Smooth muscle cell (in vitro differentiated cells): ENCODE results near the gene CC2D1B. TPM values are rescaled to one million over a fixed set of nuclear protein-coding genes. Genes with fewer than 3 reads are reported as not detected.

Experiments used
- DNase-seq: peaks from one replicate; lab custom pipeline; 2025; ENCODE audit not compliant: unreplicated experiment; lab: John Stamatoyannopoulos, UW
- H2AFZ ChIP-seq: fragments of 200-600 bp; sonication (generic); 2 replicates; pipeline ENCODE4 v1.6.0; 2016; ENCODE audit warnings: antibody characterized with exemption, low read depth, mild to moderate bottlenecking
- H3F3A ChIP-seq: fragments of 200-600 bp; sonication (generic); 2 replicates; pipeline ENCODE4 v1.6.0; 2017; ENCODE audit warnings: antibody characterized with exemption, low read depth
- H3K27ac ChIP-seq: fragments of 200-600 bp; sonication (generic); 2 replicates; pipeline ENCODE4 v1.5.1; 2016; ENCODE audit warnings: low read depth, mild to moderate bottlenecking
- H3K27me3 ChIP-seq: fragments of 200-600 bp; sonication (generic); 2 replicates; pipeline ENCODE4 v1.6.1; 2016; ENCODE audit warnings: low read depth, mild to moderate bottlenecking
- H3K36me3 ChIP-seq: fragments of 200-600 bp; sonication (generic); 2 replicates; pipeline ENCODE4 v1.5.1; 2016; ENCODE audit warnings: low read depth
- H3K4me1 ChIP-seq: fragments of 200-600 bp; sonication (generic); 2 replicates; pipeline ENCODE4 v1.5.1; 2016; ENCODE audit warnings: low read depth
- H3K4me2 ChIP-seq: fragments of 200-600 bp; sonication (generic); 2 replicates; pipeline ENCODE4 v1.6.0; 2016; ENCODE audit warnings: mild to moderate bottlenecking
- H3K4me3 ChIP-seq: fragments of 200-600 bp; sonication (generic); 2 replicates; pipeline ENCODE4 v1.5.1; 2016; ENCODE audit warnings: mild to moderate bottlenecking
- H3K79me2 ChIP-seq: fragments of 200-600 bp; sonication (generic); 2 replicates; pipeline ENCODE4 v1.6.0; 2016; ENCODE audit warnings: low read depth, mild to moderate bottlenecking
- H3K9ac ChIP-seq: fragments of 200-600 bp; sonication (generic); 2 replicates; pipeline ENCODE4 v1.6.0; 2016; ENCODE audit warnings: low read depth
- H3K9me3 ChIP-seq: fragments of 200-600 bp; sonication (generic); replicated peaks from 2 replicates; pipeline ENCODE4 v1.5.1; 2016; ENCODE audit warnings: low read depth
- H4K20me1 ChIP-seq: fragments of 200-600 bp; sonication (generic); 2 replicates; pipeline ENCODE4 v1.6.0; 2016; ENCODE audit warnings: low read depth
- CTCF ChIP-seq: fragments of 200-600 bp; sonication (generic); IDR thresholded peaks from 2 replicates; pipeline ENCODE4 v1.5.1; 2017; ENCODE audit warnings: borderline replicate concordance, mild to moderate bottlenecking, antibody characterized with exemption; ENCODE audit not compliant: insufficient read depth, poor library complexity, severe bottlenecking
- WGBS: methylation state at CpG from one replicate; pipeline ENCODE4 v1.1.7; 2016; ENCODE audit warnings: low lambda C conversion rate; 5-methylcytosine and 5-hydroxymethylcytosine counted together
- polyA plus RNA-seq: library from polyadenylated mRNA; unstranded; fragments of >200 nt; fragmentation: Nextera tagmentation; extraction: Ambion mirVana; gene quantifications from 2 replicates; pipeline ENCODE4 v1.2.1, GENCODE V29; 2016
- total RNA-seq: library from RNA; depleted of rRNA; stranded (reverse); fragments of >200 nt; gene quantifications from 2 replicates; pipeline ENCODE4 v1.2.3, GENCODE V29; 2014

CC2D1B gene
- total and polyA plus RNA-seq, 2 experiments from 2014 or later: 7.9 to 12.5 TPM

GRCh38 chr1:52367272-52367671, 1.3 kb upstream of the CC2D1B start:
- H4K20me1 ChIP-seq: peaks cover 11% of the 10 kb centered on the region
- H3K4me1 ChIP-seq: peaks cover 9% of the 10 kb centered on the region
- H3K27ac ChIP-seq: no peak overlapping the region
- H2AFZ ChIP-seq: no peak overlapping the region
- H3F3A ChIP-seq: peaks cover 5% of the 10 kb centered on the region
- no peak for TF ChIP-seq CTCF
- peaks cover 12% of the 10 kb centered on the region for H3K79me2 ChIP-seq
- no peaks in the 10 kb centered on the region for H3K9me3 ChIP-seq
- H3K4me3 ChIP-seq: no peak overlapping the region
- no peak overlapping the region for H3K9ac ChIP-seq
- no peak overlapping the region for H3K4me2 ChIP-seq
- 95% methylated on average over 5 of the region's 5 CpGs for whole genome bisulfite sequencing
- no peak for DNase-seq
- no peaks in the 10 kb centered on the region for H3K27me3 ChIP-seq
- H3K36me3 ChIP-seq: no peaks in the 10 kb centered on the region

GRCh38 chr1:52366517-52366827, 467 bp upstream of the CC2D1B start:
- H3K27ac ChIP-seq: no peak overlapping the region
- H3K9ac ChIP-seq: no peak overlapping the region
- no peaks in the 10 kb centered on the region for H3K27me3 ChIP-seq
- H3K36me3 ChIP-seq: no peaks in the 10 kb centered on the region
- peak overlapping the region; percentile 83 for H3K4me3 ChIP-seq
- peak overlapping the region; percentile 35 for H3K4me2 ChIP-seq
- H3F3A ChIP-seq: peaks cover 5% of the 10 kb centered on the region
- H3K4me1 ChIP-seq: peaks cover 9% of the 10 kb centered on the region
- peaks cover 12% of the 10 kb centered on the region for H3K79me2 ChIP-seq
- WGBS: 37% methylated on average over 8 of the region's 8 CpGs
- H2AFZ ChIP-seq: peak overlapping the region; percentile 1
- DNase-seq: no peak
- H4K20me1 ChIP-seq: peaks cover 11% of the 10 kb centered on the region
- no peaks in the 10 kb centered on the region for H3K9me3 ChIP-seq
- TF ChIP-seq CTCF: no peak

- Histone ChIP-seq H3K4me3 (peak overlapping the region; percentile 83), H4K20me1 (peaks cover 11% of the 10 kb centered on the region), H3K9me3 (no peaks in the 10 kb centered on the region), H3K4me2 (peak overlapping the region; percentile 94), H2AFZ (peak overlapping the region; percentile 84), H3K79me2 (peaks cover 12% of the 10 kb centered on the region), H3K27ac (peak overlapping the region; percentile 92), H3K9ac (peak overlapping the region; percentile 94), H3K4me1 (peaks cover 9% of the 10 kb centered on the region), H3K27me3 (no peaks in the 10 kb centered on the region), H3K36me3 (no peaks in the 10 kb centered on the region), H3F3A (peaks cover 5% of the 10 kb centered on the region)
- DNase-seq: peak; percentile 53
- TF ChIP-seq CTCF: no peak
- WGBS: 6% methylated on average over 21 of the region's 22 CpGs
Observed at GRCh38 chr1:52365071-52365745, 797 bp downstream of the CC2D1B start.
